Skeletal muscle tissue (tissue), 1 donor: ENCODE measurements around the gene DCAF8L1. TPM values are rescaled to one million over a fixed set of nuclear protein-coding genes. Genes with fewer than 3 reads are reported as not detected.

Source experiments
- total RNA-seq: library from RNA; depleted of rRNA; stranded (reverse); fragments of >200 nt; gene quantifications from one replicate; pipeline ENCODE4 v1.2.3, GENCODE V29; 2014

The DCAF8L1 gene
- total RNA-seq, 1 donor from 2014 or later = not detected

Other genes with a start within 250 kb of the DCAF8L1 start
- not detected for gene MAGEB10, start 173.5 kb downstream of the DCAF8L1 start, total RNA-seq